ENCODE results near the gene MOSPD2.

GRCh38 chrX:14872355-14872754, 866 bp upstream of the MOSPD2 start:
- TF ChIP-seq POLR2A (IDR thresholded peaks at IDR 0.05): no peak
- no peak for TF ChIP-seq CTCF (IDR thresholded peaks at IDR 0.05)
- no peak for TF ChIP-seq EP300 (IDR thresholded peaks at IDR 0.05)

All from tibial nerve (tissue), 4 donors.